Loucy (cell line): ENCODE results near the gene MATR3.

Source experiments
- H2AFZ ChIP-seq: fragments of 200-600 bp; sonication (generic); 2 replicates; pipeline ENCODE4 v1.6.0; 2016; ENCODE audit warnings: antibody characterized with exemption, mild to moderate bottlenecking, low read length, moderate library complexity
- H3F3A ChIP-seq: fragments of 200-600 bp; 2 replicates; pipeline ENCODE4 v1.6.0; 2016; ENCODE audit warnings: antibody characterized with exemption, low read depth, mild to moderate bottlenecking
- H3K27me3 ChIP-seq: fragments of 200-600 bp; sonication (generic); 2 replicates; pipeline ENCODE4 v1.6.1; 2014; ENCODE audit warnings: low read length, mild to moderate bottlenecking; ENCODE audit not compliant: insufficient read depth, poor library complexity, severe bottlenecking
- H3K36me3 ChIP-seq: fragments of 200-600 bp; sonication (generic); 2 replicates; pipeline ENCODE4 v1.6.1; 2016; ENCODE audit warnings: low read length; ENCODE audit not compliant: insufficient read depth
- H3K4me1 ChIP-seq: fragments of 200-600 bp; sonication (generic); 2 replicates; pipeline ENCODE4 v1.5.1; 2014; ENCODE audit warnings: low read length, mild to moderate bottlenecking; ENCODE audit not compliant: insufficient read depth, poor library complexity, severe bottlenecking
- H3K4me2 ChIP-seq: fragments of 200-600 bp; sonication (generic); 2 replicates; pipeline ENCODE4 v1.6.0; 2014; ENCODE audit warnings: antibody characterized with exemption, low read length, low read depth, mild to moderate bottlenecking; ENCODE audit not compliant: poor library complexity, severe bottlenecking
- H3K4me3 ChIP-seq: fragments of 200-600 bp; sonication (generic); 2 replicates; pipeline ENCODE4 v1.5.1; 2014; ENCODE audit warnings: low read length, mild to moderate bottlenecking, mixed read lengths; ENCODE audit not compliant: poor library complexity, severe bottlenecking
- H3K79me2 ChIP-seq: fragments of 200-600 bp; sonication (generic); 2 replicates; pipeline ENCODE4 v1.6.1; 2014; ENCODE audit warnings: low read length; ENCODE audit not compliant: insufficient read depth
- H3K9ac ChIP-seq: fragments of 200-600 bp; sonication (generic); 2 replicates; pipeline ENCODE4 v1.6.0; 2014; ENCODE audit warnings: mild to moderate bottlenecking, low read depth, low read length, moderate library complexity; ENCODE audit not compliant: poor library complexity, severe bottlenecking
- H3K9me2 ChIP-seq: fragments of 200-600 bp; sonication (generic); replicated peaks from 2 replicates; pipeline ENCODE4 v1.6.1; 2016; ENCODE audit warnings: low read depth, low read length, mixed read lengths
- H3K9me3 ChIP-seq: fragments of 200-600 bp; sonication (generic); 2 replicates; pipeline ENCODE4 v1.6.1; 2014; ENCODE audit warnings: mild to moderate bottlenecking, antibody characterized with exemption, low read length, low read depth; ENCODE audit not compliant: insufficient read depth
- H4K20me1 ChIP-seq: fragments of 200-600 bp; sonication (generic); 2 replicates; pipeline ENCODE4 v1.6.0; 2014; ENCODE audit warnings: antibody characterized with exemption, low read length, mild to moderate bottlenecking; ENCODE audit not compliant: insufficient read depth, poor library complexity, severe bottlenecking
- CTCF ChIP-seq: fragments of 200-600 bp; sonication (generic); conservative IDR thresholded peaks from 2 replicates; pipeline ENCODE4 v1.5.1; 2014; ENCODE audit warnings: mild to moderate bottlenecking, antibody characterized with exemption, low read length
- EZH2phosphoT487 ChIP-seq: fragments of 200-600 bp; IDR thresholded peaks from 2 replicates; pipeline ENCODE4 v1.6.1; 2018; ENCODE audit warnings: antibody characterized with exemption, mild to moderate bottlenecking, moderate library complexity, borderline replicate concordance

MATR3 gene

GRCh38 chr5:139253115-139253514 lies 40.4 kb upstream of the MATR3 start:
- no peak overlapping the region for H3K9ac ChIP-seq
- no peaks in the 10 kb centered on the region for H3K79me2 ChIP-seq
- no peaks in the 10 kb centered on the region for H3K27me3 ChIP-seq

GRCh38 chr5:139256820-139257219 lies 36.7 kb upstream of the MATR3 start:
- H3K9ac ChIP-seq: no peak overlapping the region
- H3K4me3 ChIP-seq: no peak overlapping the region
- peaks cover 13% of the 10 kb centered on the region for H3K4me1 ChIP-seq
- no peaks in the 10 kb centered on the region for H4K20me1 ChIP-seq
- H3K9me3 ChIP-seq: no peaks in the 10 kb centered on the region
- H3K27me3 ChIP-seq: no peaks in the 10 kb centered on the region
- no peak overlapping the region for H3K4me2 ChIP-seq
- no peaks in the 10 kb centered on the region for H3F3A ChIP-seq
- TF ChIP-seq EZH2phosphoT487 (no peak), CTCF (no peak)
- no peaks in the 10 kb centered on the region for H3K79me2 ChIP-seq
- no peaks in the 10 kb centered on the region for H3K9me2 ChIP-seq
- no peak overlapping the region for H2AFZ ChIP-seq
- H3K36me3 ChIP-seq: no peaks in the 10 kb centered on the region

More at GRCh38 chr5:139253115-139253514, 40.4 kb upstream of the MATR3 start:
- no peaks in the 10 kb centered on the region for H3K9me3 ChIP-seq
- H3K4me2 ChIP-seq: no peak overlapping the region
- H3K36me3 ChIP-seq: no peaks in the 10 kb centered on the region
- H3K9me2 ChIP-seq: no peaks in the 10 kb centered on the region
- H3F3A ChIP-seq: no peaks in the 10 kb centered on the region
- H4K20me1 ChIP-seq: no peaks in the 10 kb centered on the region
- TF ChIP-seq CTCF (no peak), EZH2phosphoT487 (no peak)
- H2AFZ ChIP-seq: no peak overlapping the region
- no peak overlapping the region for H3K4me3 ChIP-seq
- peaks cover 12% of the 10 kb centered on the region for H3K4me1 ChIP-seq

DNA sequence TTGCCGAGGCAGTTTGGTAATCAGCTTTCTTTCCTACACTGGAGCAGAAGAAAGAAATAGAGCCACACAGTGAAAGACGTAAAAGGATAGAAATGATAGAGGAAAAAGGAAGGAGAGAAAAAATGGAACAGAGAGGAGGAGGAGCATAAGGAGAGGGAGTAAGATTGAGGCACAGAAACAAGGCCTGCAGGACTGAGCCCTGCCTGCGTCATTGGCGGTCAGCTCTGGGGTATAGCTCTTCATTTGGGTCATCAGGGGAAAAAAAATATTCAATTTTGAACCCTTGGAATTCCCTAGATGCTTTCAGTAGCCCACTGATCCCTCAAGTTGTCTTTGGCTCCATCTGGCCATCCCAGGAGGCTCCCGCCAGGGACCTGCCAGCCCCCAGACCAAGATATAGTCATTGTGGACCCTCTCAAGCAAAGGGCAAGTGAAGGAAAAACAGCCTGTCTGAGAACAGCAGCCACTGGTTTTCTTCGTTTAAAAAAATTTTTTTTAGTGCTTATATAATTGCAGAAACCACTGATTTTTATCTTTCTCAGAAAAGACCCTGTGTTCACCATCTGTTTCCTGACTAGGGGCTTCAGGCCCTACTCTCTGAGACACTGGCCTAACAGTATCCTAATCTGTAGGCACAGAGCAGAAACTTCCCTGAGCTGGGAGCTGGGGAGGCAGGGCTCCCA lies 31.3 kb upstream of the MATR3 start:
- no peaks in the 10 kb centered on the region for H3K79me2 ChIP-seq
- peak overlapping the region; percentile 67 for H3K9ac ChIP-seq
- H3K9me3 ChIP-seq: no peaks in the 10 kb centered on the region
- H3K9me2 ChIP-seq: no peaks in the 10 kb centered on the region
- H3K4me3 ChIP-seq: peak overlapping the region; percentile 32
- H2AFZ ChIP-seq: no peak overlapping the region; the same call in 1 of the 2 replicates
- TF ChIP-seq CTCF (no peak), EZH2phosphoT487 (no peak)
- H3K36me3 ChIP-seq: no peaks in the 10 kb centered on the region
- peaks cover 29% of the 10 kb centered on the region for H3K4me1 ChIP-seq
- peaks cover 3% of the 10 kb centered on the region; the same call in 1 of the 2 replicates for H3F3A ChIP-seq
- H3K27me3 ChIP-seq: no peaks in the 10 kb centered on the region
- H4K20me1 ChIP-seq: no peaks in the 10 kb centered on the region
- H3K4me2 ChIP-seq: peak overlapping the region; percentile 64
